HCT116 (cell line): ENCODE measurements around the gene TAC3. TPM values are rescaled to one million over a fixed set of nuclear protein-coding genes. Genes with fewer than 3 reads are reported as not detected.

Source experiments
- ATAC-seq: fragments of 200-7000 bp; cut with Tn5 transposase; 2 replicates; pipeline ENCODE4 v1.9.1; 2020; ENCODE audit warnings: mild to moderate bottlenecking, moderate library complexity
- BruUV-seq: library from RNA; stranded (reverse); fragments of 400-500 nt; replicated peaks from 2 replicates; lab custom pipeline; 2021; lab: Mats Ljungman, UMichigan
- CTCF ChIA-PET: fragments of 300-600 bp; sonication (Branson Sonifier 250); formaldehyde crosslinking; loops from one replicate; lab custom pipeline; 2021; ENCODE audit warnings: antibody characterized with exemption; lab: Charles Lee
- POLR2A ChIA-PET: fragments of 300-600, 350-600 bp; sonication (Branson Sonifier 250); formaldehyde crosslinking; loops from one replicate; lab custom pipeline; 2021; ENCODE audit warnings: antibody characterized with exemption; lab: Charles Lee
- RAD21 ChIA-PET, 2 experiments: fragments of 300-600 bp; sonication (Branson Sonifier 250); formaldehyde crosslinking; loops; one replicate each; lab custom pipeline; 2023; ENCODE audit warnings: low total read pairs in 2 of 2; ENCODE audit not compliant: uncharacterized antibody in 2 of 2, unreplicated experiment in 2 of 2, low non-redundant PET in 1 of 2; lab: Charles Lee
- DNase-seq: peaks from one replicate; pipeline ENCODE4 v3.0.0-alpha.2; 2010; ENCODE audit warnings: low read depth, low spot score
- H2AFZ ChIP-seq: fragments of 200-600 bp; shearing (Covaris generic), sonication (generic); 2 replicates; pipeline ENCODE4 v1.6.1; 2017; ENCODE audit warnings: low read depth, mixed run types, mixed read lengths, antibody characterized with exemption, low read length; ENCODE audit not compliant: poor library complexity, severe bottlenecking
- H3K27ac ChIP-seq: 2 replicates; pipeline ENCODE4 v1.5.1; 2012; ENCODE audit warnings: low read depth, low read length
- H3K27me3 ChIP-seq: fragments of 200-600 bp; sonication (generic); 2 replicates; pipeline ENCODE4 v1.6.1; 2016; ENCODE audit warnings: mixed run types, low read length, mixed read lengths; ENCODE audit not compliant: insufficient read depth
- H3K36me3 ChIP-seq, 2 experiments: fragments of 200-500 bp in 1 of 2; fragments of 200-600 bp in 1 of 2; sonication (Bioruptor generic) in 1 of 2; sonication (generic) in 1 of 2; 2 replicates each; pipeline versions ENCODE4 v1.5.1 to v1.6.1; 2014 to 2016; ENCODE audit warnings: low read length in 2 of 2, inconsistent platforms in 1 of 2, mixed read lengths in 1 of 2, mixed run types in 1 of 2; ENCODE audit not compliant: insufficient read depth in 2 of 2, control insufficient read depth in 1 of 2
- H3K4me1 ChIP-seq, 2 experiments: fragments of 200-600 bp in 1 of 2; sonication (generic) in 1 of 2; 2 replicates each; pipeline versions ENCODE4 v1.5.1 to v1.6.1; 2012 to 2017; ENCODE audit warnings: low read length in 2 of 2, inconsistent platforms in 1 of 2, mild to moderate bottlenecking in 1 of 2, mixed read lengths in 1 of 2, mixed run types in 1 of 2, moderate library complexity in 1 of 2; ENCODE audit not compliant: insufficient read depth in 2 of 2, control insufficient read depth in 1 of 2
- H3K4me2 ChIP-seq: fragments of 200-600 bp; sonication (generic); 2 replicates; pipeline ENCODE4 v1.6.1; 2017; ENCODE audit warnings: mixed run types, low read length, mixed read lengths
- H3K4me3 ChIP-seq, 2 experiments: fragments of 200-600 bp in 1 of 2; sonication (generic) in 1 of 2; replicated peaks in 1 of 2; 2 replicates each; pipeline ENCODE4 v1.5.1; 2011 to 2016; ENCODE audit warnings: low read length in 2 of 2, control low read depth in 1 of 2, low read depth in 1 of 2, mild to moderate bottlenecking in 1 of 2, mixed read lengths in 1 of 2, mixed run types in 1 of 2
- H3K79me2 ChIP-seq: fragments of 200-600 bp; sonication (generic); 2 replicates; pipeline ENCODE4 v1.6.1; 2017; ENCODE audit warnings: mild to moderate bottlenecking, mixed run types, low read length, moderate library complexity, mixed read lengths; ENCODE audit not compliant: insufficient read depth
- H3K9ac ChIP-seq: fragments of 200-600 bp; sonication (generic); 2 replicates; pipeline ENCODE4 v1.6.1; 2016; ENCODE audit warnings: low read length, mixed read lengths
- H3K9me2 ChIP-seq: fragments of 200-600 bp; sonication (generic), shearing (Covaris generic); 2 replicates; pipeline ENCODE4 v1.6.1; 2017; ENCODE audit warnings: mixed run types, mild to moderate bottlenecking, moderate library complexity; ENCODE audit not compliant: insufficient read depth
- H3K9me3 ChIP-seq, 2 experiments: fragments of 200-500 bp in 1 of 2; fragments of 200-600 bp in 1 of 2; sonication (Bioruptor generic) in 1 of 2; sonication (generic) in 1 of 2; 2 replicates each; pipeline ENCODE4 v1.6.1; 2014 to 2017; ENCODE audit warnings: low read length in 2 of 2, mixed read lengths in 2 of 2, inconsistent platforms in 1 of 2, low read depth in 1 of 2, mild to moderate bottlenecking in 1 of 2, mixed run types in 1 of 2, moderate library complexity in 1 of 2; ENCODE audit not compliant: control insufficient read depth in 1 of 2, insufficient read depth in 1 of 2
- H4K20me1 ChIP-seq: fragments of 200-600 bp; sonication (generic), shearing (Covaris generic); 2 replicates; pipeline ENCODE4 v1.6.1; 2017; ENCODE audit warnings: mixed run types, mild to moderate bottlenecking, moderate library complexity; ENCODE audit not compliant: insufficient read depth
- ATF3 ChIP-seq: IDR thresholded peaks from 2 replicates; pipeline ENCODE4 v1.6.1; 2012
- CBX3 ChIP-seq: IDR thresholded peaks from 2 replicates; pipeline ENCODE4 v1.6.1; 2012; ENCODE audit warnings: low read depth
- POLR2A ChIP-seq: IDR thresholded peaks from 2 replicates; pipeline ENCODE4 v1.7.0; 2011; ENCODE audit warnings: borderline replicate concordance; ENCODE audit not compliant: insufficient read depth, insufficient read length; ENCODE audit errors: extremely low read depth
- POLR2AphosphoS5 ChIP-seq: IDR thresholded peaks from 2 replicates; pipeline ENCODE4 v1.6.1; 2011; ENCODE audit warnings: mild to moderate bottlenecking, low read depth, low read length, moderate library complexity
- RAD21 ChIP-seq: IDR thresholded peaks from 2 replicates; pipeline ENCODE4 v1.6.1; 2012; ENCODE audit warnings: low read depth, mild to moderate bottlenecking
- REST ChIP-seq: IDR thresholded peaks from 2 replicates; pipeline ENCODE4 v1.6.1; 2012; ENCODE audit warnings: low read depth
- SP1 ChIP-seq: IDR thresholded peaks from 2 replicates; pipeline ENCODE4 v1.6.1; 2012; ENCODE audit warnings: low read depth
- SRF ChIP-seq: IDR thresholded peaks from 2 replicates; pipeline ENCODE4 v1.6.1; 2012; ENCODE audit warnings: low read depth
- TCF7L2 ChIP-seq: IDR thresholded peaks from 2 replicates; pipeline ENCODE4 v1.7.0; 2011; ENCODE audit warnings: borderline replicate concordance, inconsistent platforms; ENCODE audit not compliant: insufficient read depth, insufficient read length; ENCODE audit errors: extremely low read depth
- YY1 ChIP-seq: IDR thresholded peaks from 2 replicates; pipeline ENCODE4 v1.6.1; 2011; ENCODE audit warnings: low read length, low read depth, moderate library complexity, mild to moderate bottlenecking; ENCODE audit not compliant: insufficient replicate concordance; ENCODE audit errors: extremely low read depth
- intact Hi-C: fragments of 100-400 bp; cut with micrococcal nuclease; formaldehyde crosslinking; loops from 2 replicates; pipeline ENCODE4 v1.10.0; 2022
- total RNA-seq: library from RNA; stranded (reverse); gene quantifications from one replicate; pipeline ENCODE4 v1.2.1, GENCODE V29; 2021; ENCODE audit not compliant: unreplicated experiment

TAC3 gene
- total RNA-seq, 1 experiment from 2014 or later: not detected

- POLR2A ChIA-PET: interaction anchor here (0.5 to 0.7 kb wide), 2 partner anchors 10 to 81 kb away, joined by 3 read pairs; no protein-coding TSS in a partner anchor
- H4K20me1 ChIP-seq: no peaks in the 10 kb centered on the region
- TF ChIP-seq SRF: no peak
- no peak for TF ChIP-seq ATF3
- TF ChIP-seq SP1: peak; percentile 19; the same call in 1 of the 2 replicates
- TF ChIP-seq REST: no peak
- TF ChIP-seq TCF7L2: peak; percentile 71
- no peak for TF ChIP-seq YY1
- TF ChIP-seq RAD21: peak; percentile 20; the same call in 1 of the 2 replicates
- TF ChIP-seq CBX3: no peak
- TF ChIP-seq POLR2A: no peak
- TF ChIP-seq POLR2AphosphoS5: no peak
- TF ChIP-seq, all 23 proteins: peak for 3
- no peak overlapping the region for H3K4me3 ChIP-seq
- no peak overlapping the region for H3K9ac ChIP-seq
- intact Hi-C loops: no loop called here
- H3K36me3 ChIP-seq: no peaks in the 10 kb centered on the region
- H3K79me2 ChIP-seq: no peaks in the 10 kb centered on the region
- no peaks in the 10 kb centered on the region for H3K9me2 ChIP-seq
- peaks cover 12 to 17% of the 10 kb centered on the region in 2 experiments for H3K4me1 ChIP-seq
- H2AFZ ChIP-seq: peak overlapping the region; percentile 57
- peak overlapping the region; percentile 45 for H3K4me2 ChIP-seq
- BruUV-seq: no TSS peak
- H3K9me3 ChIP-seq: no peaks in the 10 kb centered on the region
- H3K27ac ChIP-seq: no peak overlapping the region
- peak; percentile 72 for ATAC-seq
- CTCF ChIA-PET: interaction anchor here (0.7 to 1.1 kb wide), 4 partner anchors 10 to 145 kb away, joined by 3 read pairs; partner anchors contain the start of gene LRP1
- H3K27me3 ChIP-seq: peaks cover under 1% of the 10 kb centered on the region; the same call in 1 of the 2 replicates
- DNase-seq: peak; percentile 18
- RAD21 ChIA-PET: interaction anchor here in 1 of 2 experiments (0.9 kb wide), 1 partner anchor 58 kb away, joined by 4 read pairs; the partner anchor contains the start of gene NAB2
Observed at GRCh38 chr12:57031138-57031725, 14.9 kb upstream of the TAC3 start.
